ENCODE data around the gene MYBBP1A.

MYBBP1A gene

GRCh38 chr17:4548721-4549531, 6.3 kb downstream of the MYBBP1A start:
- DNase-seq = no peak

- DNase-seq = no peak
Measured at GRCh38 chr17:4548061-4548461, 7.1 kb downstream of the MYBBP1A start.

DNA sequence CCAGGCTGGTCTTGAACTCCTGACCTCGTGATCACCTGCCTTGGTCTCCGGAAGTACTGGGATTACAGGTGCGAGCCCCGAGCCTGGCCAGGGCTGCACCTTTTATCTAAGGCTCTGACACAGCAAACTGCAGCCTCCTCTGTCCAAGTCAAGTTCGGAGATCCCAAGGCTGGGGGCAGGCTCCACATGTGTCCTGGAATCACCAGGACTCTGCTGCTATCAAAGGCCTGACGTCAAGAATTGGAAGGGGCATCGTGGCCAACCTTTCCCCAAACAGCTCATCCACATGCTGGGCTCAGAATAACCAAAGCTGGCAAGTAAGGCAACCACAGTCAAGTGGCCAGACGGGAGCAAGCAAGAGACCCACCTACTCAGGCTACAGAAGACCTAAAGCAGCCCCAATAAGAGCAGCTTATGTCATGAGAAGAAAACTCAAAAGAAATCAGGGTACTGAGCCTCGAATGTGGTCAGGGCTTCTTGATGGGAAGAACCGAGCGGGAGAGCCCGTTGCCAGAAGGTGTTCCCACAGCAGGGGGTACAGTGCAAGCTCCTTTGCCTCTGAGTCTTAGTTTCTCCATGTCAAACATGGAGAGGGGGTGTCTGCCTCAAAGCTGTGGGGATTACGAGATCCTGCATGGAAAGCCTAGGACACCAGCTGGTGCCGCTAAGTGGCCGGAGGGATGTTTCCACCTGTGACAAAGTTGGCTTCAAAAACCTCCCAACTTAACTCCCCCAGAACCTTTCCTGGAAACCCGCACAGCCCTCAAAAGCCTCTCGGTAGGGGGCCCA, 7.9 kb downstream of the MYBBP1A start:
- no peak for DNase-seq

GRCh38 chr17:4545217-4545951, 9.8 kb downstream of the MYBBP1A start:
- DNase-seq = no peak

- no peak for DNase-seq
Measured at GRCh38 chr17:4544951-4545216, 10.3 kb downstream of the MYBBP1A start.

DNA sequence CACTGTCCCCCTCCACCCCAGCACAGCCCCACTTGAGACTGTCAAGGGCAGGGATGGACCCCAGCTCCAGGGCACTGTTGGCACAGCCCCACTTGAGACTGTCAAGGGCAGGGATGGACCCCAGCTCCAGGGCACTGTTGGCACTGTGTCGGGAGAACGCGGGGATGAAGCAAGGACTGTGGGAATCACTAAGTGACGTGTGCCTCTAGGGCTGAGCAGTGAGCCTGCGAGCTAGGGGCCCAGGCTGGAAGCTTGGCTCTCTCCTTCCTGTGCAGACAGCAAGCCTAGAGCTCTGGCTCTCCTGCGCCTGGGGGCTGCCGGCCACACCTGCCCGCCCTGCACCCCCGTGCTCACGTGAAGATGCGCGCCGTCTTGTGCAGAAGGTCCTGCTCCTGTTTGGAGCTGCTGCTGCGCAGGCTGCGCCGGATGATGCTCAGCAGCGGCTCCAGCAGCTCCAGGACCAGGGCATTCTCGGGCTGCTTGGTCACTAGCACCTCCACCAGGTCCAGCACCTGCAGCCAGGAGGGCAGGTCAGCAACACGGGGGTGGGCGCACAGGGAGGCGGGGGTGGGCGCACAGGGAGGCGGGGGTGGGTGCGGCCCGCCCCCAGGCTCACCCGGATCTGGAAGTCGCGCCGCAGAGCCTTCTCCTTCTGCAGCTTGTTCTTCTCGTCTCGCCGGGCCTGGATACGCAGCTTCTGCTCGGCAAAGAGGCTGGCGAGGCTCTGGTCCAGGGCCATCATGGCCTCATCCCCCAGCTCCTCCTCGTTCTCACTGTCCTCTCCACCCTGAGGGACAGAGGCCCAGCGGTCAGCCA, 10.8 kb downstream of the MYBBP1A start:
- no peak for DNase-seq

DNA sequence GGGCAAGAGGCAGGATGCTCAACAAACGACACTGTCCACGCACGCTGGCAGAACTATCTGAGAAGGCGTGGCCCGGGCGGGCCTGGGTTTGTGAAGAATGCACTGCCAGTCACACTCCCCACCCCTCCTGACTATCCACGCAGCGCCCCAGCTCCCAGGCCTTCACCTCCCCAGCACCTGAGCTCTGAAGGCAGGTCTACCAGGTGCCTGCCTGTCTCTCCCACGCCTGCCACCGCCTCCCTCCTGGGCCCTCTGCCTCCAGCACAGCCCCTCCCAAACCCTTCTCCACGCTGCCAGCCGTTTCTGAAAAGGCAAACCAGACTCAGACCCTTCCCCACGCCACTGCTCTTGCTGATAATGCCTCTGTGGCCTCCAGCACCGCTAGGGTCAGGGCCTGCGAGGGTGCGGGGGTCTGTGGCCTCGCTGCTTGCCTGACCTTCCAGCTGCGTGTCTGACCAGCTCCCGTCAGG, 11.6 kb downstream of the MYBBP1A start:
- DNase-seq = no peak

DNA sequence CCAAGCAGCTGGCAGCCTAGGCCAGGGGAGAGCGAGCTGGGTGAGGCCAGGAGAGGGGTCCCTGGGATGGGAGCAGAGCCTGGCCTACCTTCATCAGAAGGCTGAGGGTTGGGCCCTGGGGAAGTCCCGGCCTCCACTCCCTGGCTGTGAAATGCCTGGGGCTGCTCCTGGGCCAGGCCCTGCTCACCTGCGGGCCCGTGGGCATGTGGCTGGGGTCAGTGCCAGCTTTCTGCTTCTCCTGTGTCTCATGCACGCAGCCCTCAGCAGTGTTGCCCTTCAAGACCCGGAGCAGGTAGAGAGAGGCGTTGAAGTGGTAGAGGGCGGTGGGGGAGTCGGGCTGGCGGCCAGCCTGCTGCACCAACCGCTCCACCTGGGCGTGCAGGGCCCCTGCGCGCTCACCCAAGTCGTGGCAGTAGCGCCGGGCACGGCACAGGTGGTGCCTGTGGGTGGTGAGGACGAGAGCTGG, 12.4 kb downstream of the MYBBP1A start:
- no peak for DNase-seq

GRCh38 chr17:4542003-4542725, 13.0 kb downstream of the MYBBP1A start:
- DNase-seq = no peak

GRCh38 chr17:4541328-4542002, 13.7 kb downstream of the MYBBP1A start:
- no peak for DNase-seq

DNA sequence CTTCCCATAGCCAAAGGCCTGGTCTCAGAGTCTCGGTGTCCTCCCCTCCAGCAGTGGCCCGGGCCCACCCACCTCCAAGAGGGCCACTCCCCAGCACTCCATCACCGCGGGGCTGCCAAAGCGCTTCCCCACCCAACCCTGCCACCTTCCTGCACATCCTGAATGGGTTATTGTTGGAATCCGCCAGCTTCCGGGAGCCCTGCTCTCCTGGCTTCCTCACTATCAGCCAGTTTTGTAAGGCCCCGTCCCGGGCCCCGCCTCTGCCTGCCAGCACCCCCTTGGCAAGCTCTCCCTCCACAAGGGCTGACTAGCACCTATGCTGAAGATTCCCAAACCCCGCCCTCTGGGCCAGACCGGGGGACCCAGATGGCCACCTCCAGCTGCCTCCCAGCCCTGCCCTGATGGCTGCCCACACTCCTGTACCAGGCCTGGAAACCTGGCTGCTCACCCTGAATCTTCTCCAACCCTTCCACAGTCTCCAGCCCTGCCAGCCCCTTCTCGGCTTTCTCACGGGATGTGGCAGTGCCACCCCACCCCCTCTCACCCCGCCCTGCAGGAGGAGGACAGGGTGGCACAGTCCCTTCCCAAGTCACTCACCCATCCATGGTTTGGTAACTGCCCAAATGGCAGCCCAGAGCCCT, 14.4 kb downstream of the MYBBP1A start:
- no peak for DNase-seq

- DNase-seq = no peak
Measured at GRCh38 chr17:4540224-4540651, 14.9 kb downstream of the MYBBP1A start.

DNA sequence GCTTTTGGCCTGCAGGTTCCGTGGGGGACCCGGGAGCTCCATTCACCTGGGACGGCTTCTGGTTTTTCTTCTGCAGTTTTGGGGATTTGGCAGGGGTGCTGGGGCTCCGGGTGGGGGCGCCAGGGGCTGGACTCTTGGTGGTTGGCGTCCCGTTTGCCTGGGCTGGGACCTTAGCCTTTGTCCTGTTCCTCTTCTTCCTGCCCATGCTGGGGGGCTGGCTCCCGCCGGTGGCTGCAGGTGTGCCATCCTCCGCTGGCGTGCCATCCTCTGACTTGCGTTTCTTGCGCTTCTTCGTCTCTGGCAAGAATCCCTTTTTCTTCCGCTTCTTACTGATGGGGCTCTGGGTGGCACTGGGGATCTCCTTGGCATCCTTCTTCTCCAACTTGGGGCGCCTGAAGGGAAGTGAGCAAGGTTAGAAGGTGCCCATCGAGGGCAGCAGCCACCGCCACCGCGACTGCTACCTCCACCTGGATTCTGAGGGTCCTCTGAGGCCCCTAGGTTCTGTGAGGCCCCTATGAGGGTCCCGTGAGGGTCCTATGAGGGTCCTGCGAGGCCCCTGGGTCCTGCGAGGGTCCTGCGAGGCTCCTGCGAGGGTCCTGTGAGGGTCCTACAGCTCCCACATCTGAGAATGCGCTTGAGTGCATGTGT, 15.5 kb downstream of the MYBBP1A start:
- DNase-seq = no peak

DNA sequence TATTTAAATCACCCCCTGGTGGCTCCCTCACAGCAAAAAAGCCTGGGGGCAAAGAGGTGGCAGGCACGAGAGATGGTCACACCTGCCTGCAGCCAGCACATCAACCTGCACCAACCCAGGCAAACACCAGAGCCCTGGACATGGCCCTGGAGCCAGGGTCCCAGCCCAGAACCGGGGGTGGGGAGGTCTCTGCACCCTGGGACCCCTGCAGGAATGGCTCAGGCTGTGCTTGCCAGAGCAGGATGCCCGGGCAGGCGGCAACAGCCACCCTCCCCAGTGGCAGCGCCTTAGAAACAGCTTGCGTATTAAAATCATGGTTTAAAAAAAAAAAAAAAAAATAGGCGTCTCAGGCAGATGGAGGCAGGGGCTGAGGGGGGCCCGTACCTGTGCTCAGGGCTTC, 16.2 kb downstream of the MYBBP1A start:
- DNase-seq = no peak

DNA sequence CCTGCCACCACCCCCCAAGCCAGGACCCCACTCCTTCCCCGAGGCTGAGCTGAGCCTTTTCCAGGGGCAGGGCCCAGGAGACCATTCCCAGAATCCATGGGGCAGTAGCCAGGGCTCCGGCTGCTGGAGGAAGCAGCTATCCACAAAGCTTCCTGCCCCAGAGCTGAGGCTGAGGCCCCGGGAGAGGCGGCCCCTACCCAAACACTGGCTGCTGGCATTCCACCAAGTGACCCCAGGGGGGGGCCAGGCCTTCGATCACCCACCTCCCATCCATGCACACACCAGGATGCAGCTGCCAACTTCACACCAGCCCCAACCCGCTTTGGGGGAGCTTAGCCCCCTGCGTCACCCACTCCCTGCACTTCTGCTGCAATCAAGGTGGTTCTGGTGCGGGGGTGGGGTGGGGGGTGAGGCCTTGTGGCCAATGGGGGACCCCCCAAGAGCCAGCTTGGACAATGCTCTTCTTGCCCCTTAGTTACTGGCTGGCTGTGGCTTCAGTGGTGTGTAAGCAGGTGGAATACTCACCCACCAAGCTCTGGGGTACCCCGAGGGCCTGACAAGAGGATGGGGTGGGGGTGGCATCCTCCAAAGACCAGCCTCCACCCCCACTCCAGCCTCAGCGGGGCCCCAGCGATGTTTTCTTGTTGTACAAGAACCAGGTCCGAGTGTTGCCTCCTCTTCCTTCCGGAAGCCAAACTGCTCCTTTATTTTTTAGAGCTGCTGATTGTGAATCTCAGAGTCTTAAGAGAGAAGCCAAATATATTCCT, 16.8 kb downstream of the MYBBP1A start:
- no peak for DNase-seq

GRCh38 chr17:4537451-4538235, 17.5 kb downstream of the MYBBP1A start:
- DNase-seq = no peak

GRCh38 chr17:4536742-4537411, 18.3 kb downstream of the MYBBP1A start:
- no peak for DNase-seq

DNA sequence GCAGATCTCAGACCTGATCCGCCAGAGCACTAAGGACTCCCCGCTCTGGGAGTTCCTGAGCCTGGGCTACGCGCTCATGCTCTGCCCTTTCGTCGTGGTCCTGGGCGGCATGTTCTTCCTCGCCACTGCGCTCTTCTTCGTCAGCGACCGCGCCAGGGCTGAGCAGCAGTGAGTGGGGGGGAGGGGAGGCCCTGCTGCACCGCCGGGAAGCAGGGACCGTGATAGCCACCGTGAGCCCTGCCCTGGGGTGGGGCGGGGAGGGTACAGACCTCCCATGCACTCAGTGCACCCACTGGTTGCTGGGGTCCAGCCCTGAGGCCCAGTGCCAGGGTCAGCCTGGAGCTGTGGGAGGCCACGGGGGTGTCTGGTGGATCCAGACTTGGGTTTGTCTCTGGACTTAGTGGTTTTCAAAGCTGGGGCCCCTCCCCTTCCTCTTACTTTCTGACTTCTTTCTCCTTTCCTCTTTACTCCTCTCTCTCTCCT, 18.9 kb downstream of the MYBBP1A start:
- no peak for DNase-seq

Measured in stimulated activated CD4-positive, alpha-beta T cell treated with anti-CD3 and anti-CD28 coated beads, Interleukin-2, amount 100 ng/mL, for 24 hours (primary cell).